CD4-positive, alpha-beta T cell treated with Interferon alpha-2 for 1 hour (primary cell): ENCODE results near the gene TP53.
A peak's percentile ranks its signal among the peaks of the same experiment; 100 is the strongest.

Source experiments
- DNase-seq, 2 donors: peaks; one replicate each; pipeline ENCODE4 v3.0.0-alpha.2; 2020 to 2022

TP53 gene

DNA sequence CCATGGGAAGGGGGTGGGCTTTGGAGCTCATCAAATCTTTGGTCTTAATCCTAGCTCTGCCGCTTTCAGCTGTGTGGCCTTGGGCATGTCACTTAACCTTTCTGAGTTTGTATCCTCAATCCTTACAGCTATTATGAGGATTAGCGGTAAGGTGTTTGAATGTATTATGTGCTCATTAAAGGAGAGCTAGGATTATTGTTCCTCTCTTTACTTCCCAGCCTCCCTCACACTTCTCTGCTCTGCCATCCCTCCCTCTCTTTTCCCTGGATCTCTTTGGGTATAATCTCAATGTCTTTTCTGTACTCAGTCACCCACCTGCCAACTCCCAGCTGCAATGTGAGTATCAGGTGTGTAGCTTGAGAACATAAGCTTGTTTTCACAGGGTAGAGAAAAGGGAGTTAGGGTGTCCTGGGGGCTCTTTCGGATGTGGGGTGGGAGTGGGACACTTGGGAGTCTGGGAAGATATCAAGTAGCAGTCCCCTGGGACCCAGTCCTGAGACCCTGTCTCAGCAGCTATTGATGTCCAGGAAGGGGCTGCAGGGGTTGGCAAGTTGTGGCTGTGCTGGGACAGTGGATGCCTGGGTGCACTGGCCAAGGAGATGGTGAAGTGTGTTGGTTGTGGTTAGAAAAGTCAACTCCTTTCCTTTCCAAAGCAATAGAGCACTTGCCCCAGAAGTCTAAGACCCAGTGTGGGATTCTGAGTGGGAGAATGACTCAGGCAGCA, 19.5 kb upstream of the TP53 start:
- DNase-seq = no peak

DNA sequence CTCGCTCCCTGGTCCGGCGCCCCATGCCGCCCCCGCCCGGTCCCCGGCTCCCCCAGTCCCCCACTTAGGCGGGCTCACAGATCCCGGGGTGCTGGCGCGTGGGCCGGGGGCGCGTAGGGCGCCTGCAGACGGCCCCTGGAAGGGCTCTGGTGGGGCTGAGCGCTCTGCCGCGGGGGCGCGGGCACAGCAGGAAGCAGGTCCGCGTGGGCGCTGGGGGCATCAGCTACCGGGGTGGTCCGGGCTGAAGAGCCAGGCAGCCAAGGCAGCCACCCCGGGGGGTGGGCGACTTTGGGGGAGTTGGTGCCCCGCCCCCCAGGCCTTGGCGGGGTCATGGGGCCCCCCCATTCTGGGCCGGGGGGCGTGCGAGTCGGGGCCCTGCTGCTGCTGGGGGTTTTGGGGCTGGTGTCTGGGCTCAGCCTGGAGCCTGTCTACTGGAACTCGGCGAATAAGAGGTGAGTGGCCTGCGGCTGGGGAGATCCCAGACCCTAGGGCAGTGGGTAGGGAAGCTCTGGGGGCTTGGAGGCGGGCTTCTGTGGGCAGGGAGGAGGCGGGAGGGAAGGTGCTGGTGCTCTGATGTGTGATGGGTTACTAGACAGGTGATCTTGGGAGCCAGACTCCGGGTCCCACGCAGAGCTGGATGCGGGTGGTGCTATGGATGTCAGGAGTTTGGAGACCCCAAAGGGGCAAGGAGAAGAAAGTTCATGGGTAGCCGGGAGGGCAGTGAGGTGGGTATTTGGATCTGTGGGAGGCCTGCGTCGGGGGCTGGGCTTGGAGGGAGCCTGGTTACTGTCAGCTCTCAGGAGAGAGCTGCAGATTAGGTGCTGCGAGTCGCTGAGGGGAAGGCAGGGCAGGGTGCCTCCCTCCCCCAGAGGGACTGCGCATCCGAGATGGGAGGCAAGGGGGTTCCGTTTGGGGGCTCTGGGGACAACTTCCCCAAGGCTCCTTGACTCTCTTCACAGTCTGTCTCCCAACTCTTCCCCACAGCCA, 18.3 kb upstream of the TP53 start:
- no peak for DNase-seq

DNA sequence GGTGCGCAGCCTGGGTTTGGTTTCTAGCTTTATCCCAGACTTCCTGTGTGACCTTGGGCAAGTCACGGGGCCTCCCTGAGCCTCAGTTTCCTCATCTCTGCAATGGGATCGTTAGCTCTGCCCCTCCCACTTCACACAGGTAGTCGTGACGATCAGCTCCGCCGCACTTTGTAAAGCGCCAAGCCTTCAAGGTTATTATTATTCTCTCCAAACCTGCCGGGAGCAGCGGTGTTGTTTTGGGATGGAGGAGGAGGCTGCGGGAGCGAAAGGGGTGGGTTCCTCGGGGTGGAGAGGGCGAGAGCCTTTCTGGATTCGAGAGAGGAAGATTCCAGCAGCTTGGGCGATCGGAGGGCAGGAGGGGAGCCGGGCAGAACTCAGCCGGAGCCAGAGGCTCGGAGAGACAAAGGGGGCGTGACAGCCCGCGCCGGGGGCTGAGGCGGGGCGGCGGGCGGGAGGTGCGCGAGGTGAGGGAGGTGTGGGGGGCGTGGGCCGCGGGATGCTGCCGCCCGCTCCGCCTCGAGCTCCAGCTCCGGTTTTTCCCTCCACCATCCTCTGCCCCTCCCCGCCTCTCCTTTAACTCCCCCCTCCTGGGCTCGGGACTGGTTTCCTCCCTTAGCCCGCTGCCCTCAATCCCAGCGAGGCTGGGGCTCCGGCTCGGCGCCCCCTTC, 17.4 kb upstream of the TP53 start, which contains the start of gene EFNB3:
EFNB3 (plus strand) TSS at position 602 of the 668 bp plus-strand sequence. CDS start 397 bp downstream, outside the sequence.
- no peak for DNase-seq

DNA sequence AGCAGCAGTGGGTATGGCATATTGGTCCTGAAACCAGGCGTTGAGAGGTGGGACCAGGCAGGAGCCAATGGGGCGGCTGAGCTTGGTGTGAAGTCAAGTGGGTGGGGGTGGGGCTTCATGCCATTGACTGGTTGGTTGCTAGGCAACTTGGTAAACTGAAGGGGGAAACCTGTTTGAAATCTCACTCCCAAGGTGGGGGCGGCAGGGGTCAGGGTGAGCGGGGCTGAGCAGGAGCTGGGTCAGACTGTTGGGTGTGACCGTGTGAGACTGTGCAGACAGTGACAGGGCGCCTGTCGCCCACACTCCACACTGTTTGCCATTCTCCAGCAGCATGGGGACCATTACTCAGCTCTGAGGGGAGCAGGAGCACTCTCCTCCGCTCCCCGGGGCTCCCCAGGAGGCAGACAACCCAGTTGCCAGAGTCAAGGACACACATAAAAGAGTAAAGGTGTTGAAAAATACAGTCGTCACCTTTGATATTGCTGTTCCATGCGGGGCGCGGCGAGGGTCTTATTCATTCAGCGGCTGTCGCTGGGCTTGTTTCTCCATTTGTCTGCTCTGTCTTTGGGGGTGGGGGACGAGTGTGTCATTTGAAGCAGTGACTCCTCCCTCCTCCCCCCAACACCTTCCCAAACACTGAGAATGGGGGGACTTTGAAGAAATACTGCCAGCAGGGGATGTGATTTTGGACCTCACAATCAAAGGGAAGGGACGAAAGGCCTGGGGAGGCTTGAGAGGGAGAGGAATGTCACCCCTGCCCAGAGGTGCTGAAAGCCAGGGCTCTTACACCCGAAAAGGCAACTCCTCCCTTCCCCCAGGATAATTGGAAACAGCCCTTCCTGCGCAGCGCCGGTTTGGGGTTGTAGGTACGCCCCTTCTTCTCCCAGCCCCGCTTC, 16.5 kb upstream of the TP53 start:
- peak in 1 of 2 donors; percentile 5 for DNase-seq

DNA sequence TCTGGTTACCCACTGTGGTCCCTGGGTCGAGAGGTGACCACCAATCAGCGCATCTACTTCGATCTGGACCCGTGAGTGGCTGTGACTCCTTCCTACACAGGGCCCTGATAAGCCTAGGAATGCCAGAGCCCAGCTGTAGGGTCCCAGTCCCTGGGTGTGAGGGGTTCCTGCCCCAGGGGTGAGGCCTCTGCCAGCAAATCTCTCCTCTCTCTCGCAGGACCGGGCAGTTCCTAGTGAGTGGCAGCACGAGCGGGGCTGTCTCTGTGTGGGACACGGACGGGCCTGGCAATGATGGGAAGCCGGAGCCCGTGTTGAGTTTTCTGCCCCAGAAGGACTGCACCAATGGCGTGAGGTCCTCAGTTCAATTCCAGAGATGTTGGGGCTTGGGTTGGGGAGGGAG, 15.5 kb upstream of the TP53 start:
- no peak for DNase-seq

DNA sequence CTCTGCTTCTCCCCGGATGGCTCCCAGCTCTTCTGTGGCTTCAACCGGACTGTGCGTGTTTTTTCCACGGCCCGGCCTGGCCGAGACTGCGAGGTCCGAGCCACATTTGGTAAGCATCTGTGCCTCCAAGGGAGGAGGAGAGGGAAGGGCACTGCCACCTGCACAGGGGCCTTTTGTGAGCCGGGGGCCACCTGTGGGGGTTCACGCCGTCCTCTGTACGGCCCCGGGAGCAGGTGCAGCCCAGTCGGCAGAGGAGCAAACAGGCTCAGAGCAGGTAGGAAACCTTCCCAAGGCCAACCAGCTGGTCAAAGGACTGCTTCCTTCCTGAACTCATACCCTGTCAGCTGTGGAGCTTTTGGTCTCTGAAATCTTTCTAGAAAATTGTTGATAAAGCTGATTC, 14.4 kb upstream of the TP53 start:
- no peak for DNase-seq

DNA sequence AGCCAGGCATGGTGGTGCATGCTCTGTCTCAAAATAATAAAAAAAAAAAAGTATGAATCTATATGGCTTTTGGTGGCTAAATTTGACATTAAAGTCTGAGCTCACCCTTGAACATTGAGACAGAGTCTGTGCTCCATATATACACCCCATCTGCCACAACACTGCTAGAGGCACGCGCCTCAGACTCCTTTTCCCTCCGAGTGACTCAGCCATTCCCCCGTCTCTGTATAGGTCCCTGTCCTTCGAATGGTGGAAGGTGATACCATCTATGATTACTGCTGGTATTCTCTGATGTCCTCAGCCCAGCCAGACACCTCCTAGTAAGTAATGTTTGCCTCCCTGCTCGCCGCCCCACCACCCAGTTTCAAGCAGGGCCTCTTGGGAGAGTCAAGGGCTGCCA, 13.2 kb upstream of the TP53 start:
- no peak for DNase-seq

DNA sequence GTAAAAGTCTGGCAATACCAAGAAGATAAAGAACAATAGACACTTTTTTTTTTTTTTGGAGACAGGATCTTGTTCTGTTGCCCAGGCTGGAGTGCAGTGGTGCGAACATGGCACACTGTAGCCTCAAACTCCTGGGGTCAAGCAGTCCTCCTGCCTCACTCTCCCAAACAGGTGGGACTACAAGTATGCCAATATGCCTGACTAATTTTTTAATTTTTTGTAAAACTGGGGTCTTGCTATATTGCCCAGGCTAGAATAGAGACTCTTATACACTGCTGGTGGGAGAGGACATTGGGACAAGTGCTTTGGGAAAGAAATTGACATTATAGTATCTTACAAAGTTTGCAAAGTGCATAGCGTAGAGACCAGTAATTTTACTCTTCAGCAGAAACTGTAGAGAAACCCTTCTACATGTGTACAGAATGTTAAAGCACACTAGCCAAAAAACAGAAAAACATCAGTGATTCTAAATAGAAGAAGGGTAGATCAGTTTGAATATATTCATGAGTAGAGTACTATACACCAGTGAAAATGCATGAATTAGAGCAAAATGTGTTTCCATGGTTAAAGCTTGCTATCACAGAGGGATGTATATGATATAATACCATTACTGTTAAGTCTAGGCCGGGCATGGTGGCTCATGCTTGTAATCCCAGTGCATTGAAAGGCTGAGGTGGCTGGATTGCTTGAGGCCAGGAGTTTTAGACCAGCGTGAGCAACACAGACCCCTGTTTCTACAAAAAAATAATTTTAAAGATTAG, 10.7 kb upstream of the TP53 start:
- DNase-seq = no peak

DNA sequence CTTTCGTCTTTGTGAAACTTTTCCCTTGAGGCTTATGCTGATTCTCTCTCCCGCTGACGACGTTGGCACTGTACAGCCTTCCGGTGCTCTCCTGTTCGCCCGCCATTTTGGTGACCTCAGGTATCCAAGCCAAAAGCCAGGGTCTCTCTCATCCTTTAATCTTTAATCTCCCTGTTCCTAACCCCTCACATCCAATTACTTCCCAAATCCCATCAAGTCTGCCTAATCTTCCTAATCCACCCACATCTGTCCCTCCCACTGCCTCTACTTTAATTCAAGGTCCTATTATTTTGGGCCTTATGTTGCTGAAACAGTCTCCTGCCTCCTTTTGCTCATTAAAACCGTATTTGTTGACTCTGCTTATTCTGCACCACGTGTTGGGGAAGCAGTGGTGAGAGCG, 8.3 kb upstream of the TP53 start:
- DNase-seq = no peak

DNA sequence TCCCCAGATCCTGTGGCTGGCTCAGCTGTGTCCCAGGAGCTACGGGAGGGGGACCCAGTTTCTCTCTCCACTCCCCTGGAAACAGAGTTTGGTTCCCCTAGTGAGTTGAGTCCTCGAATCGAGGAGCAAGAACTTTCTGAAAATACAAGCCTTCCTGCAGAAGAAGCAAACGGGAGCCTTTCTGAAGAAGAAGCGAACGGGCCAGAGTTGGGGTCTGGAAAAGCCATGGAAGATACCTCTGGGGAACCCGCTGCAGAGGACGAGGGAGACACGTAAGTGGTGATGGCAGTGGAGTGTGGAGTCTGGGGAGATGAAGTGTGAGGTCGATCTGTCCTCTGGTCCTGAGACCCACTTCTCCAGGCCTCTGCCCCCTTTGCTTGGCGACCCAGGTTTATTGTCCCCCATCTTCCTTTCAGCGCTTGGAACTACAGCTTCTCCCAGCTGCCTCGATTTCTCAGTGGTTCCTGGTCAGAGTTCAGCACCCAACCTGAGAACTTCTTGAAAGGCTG, 1.6 kb upstream of the TP53 start:
- no peak for DNase-seq

DNA sequence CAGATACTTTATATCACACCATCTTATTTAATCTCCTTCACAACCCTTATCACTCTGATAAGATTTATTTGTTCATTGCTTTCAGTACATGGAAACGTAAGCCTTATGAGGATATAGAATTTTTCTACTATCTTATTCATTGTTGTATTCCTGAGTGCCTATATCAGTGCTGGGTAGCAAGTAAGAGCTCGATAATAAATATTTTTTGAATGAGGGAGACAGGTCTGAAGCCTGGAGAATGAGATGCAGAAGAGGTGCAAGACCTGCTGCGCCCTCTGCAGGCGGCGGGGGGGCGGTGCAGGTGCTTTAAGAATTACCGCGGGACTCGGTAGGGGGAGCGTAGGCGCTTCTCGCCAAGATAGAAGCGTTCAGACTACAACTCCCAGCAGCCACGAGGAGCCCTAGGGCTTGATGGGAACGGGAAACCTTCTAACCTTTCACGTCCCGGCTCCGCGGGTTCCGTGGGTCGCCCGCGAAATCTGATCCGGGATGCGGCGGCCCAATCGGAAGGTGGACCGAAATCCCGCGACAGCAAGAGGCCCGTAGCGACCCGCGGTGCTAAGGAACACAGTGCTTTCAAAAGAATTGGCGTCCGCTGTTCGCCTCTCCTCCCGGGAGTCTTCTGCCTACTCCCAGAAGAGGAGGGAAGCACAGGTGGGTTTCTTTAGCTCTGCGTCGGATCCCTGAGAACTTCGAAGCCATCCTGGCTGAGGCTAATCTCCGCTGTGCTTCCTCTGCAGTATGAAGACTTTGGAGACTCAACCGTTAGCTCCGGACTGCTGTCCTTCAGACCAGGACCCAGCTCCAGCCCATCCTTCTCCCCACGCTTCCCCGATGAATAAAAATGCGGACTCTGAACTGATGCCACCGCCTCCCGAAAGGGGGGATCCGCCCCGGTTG, 868 bp upstream of the TP53 start, which contains the start of gene WRAP53:
WRAP53 (plus strand) TSS at position 570 of the 900 bp plus-strand sequence; CDS start at position 742, 172 bp downstream.
- DNase-seq = peak; percentile 96 to 98

DNA sequence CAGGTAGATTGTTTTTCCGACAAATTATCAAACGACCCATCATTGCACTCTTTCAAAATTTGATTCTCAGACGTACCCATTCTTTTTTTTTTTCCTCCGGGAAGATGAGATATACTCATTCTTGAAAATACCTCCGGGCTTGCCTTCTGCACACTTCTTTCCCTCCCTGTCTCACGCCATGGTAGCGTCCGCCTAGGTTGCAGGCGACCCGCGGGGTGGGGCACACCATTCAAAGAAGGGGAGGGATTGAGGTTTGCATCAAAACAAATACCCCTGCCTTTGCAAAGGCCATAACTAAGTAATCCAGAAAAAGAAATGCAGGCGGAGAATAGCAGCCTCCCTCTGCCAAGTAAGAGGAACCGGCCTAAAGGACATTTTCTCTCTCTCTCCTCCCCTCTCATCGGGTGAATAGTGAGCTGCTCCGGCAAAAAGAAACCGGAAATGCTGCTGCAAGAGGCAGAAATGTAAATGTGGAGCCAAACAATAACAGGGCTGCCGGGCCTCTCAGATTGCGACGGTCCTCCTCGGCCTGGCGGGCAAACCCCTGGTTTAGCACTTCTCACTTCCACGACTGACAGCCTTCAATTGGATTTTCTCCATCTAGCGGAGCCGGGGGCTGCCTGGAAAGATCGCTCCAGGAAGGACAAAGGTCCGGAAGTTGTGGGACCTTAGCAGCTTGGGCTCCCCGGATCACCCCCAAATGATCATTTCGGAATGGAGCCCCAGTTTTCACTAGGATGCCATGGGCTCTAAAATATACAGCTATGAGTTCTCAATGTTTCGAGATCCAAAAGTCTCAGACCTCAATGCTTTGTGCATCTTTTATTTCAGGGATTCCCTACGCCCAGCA, 843 bp downstream of the TP53 start:
- peak; percentile 71 to 85 for DNase-seq

DNA sequence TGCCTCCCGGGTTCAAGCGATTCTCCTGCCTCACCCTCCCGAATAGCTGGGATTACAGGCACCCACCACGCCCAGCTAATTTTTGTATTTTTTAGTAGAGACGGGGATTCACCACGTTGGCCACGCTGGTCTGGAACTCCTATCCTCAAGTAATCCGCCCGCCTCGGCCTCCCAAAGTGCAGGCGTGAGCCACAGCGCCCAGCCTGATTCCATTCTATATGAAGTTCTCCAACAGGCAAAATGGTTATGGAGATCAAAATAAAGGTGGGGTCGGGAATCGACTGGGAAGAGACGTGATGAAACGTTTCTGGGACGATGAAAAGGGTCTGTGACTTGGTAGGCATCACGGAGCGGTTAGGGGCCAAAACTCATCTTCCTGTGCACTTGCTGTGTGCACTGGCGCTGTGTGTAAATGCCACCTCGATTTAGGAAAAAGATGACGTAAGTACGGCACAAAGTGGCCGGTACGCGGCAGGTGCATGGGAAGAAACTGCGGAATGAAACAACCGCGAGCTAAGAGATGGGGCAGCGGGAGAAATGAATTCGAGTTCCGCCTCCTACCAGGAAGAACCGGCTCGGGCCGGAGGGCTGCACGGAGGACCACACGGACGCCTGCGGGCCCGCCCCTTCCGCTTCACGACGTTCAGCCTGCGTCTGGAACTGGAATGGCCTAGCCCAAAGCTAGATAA, 1.6 kb downstream of the TP53 start:
- DNase-seq = peak; percentile 90 to 92

DNA sequence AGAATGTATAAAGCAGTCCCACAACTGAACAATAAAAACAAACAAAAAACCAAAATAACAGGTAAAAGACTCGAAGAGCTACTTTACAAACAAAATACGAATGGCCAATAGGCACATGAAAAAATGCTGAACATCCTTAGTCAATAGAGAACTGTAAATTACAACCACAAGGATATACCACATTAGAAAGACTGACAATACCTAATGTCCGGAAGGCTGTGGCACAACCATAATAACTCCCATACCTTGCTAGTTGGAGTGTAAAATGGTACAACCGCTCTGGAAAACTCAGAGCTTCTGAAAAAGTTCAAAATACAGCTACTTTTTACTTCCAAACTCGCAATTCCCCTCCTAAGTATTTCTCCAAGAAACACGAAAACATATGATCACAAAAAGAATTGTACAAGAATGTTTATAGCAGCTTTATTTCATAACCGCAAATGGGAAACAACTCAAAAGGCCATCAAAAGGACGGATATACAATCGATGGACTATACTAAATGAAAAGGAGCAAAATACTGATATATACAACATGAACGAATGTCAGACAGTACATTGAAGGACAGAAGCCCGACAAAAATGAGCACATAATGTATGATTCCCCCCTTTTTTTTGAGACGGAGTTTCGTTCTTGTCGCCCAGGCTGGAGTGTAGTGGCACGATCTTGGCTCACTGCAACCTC, 2.3 kb downstream of the TP53 start:
- DNase-seq = peak in 1 of 2 donors; percentile 43

DNA sequence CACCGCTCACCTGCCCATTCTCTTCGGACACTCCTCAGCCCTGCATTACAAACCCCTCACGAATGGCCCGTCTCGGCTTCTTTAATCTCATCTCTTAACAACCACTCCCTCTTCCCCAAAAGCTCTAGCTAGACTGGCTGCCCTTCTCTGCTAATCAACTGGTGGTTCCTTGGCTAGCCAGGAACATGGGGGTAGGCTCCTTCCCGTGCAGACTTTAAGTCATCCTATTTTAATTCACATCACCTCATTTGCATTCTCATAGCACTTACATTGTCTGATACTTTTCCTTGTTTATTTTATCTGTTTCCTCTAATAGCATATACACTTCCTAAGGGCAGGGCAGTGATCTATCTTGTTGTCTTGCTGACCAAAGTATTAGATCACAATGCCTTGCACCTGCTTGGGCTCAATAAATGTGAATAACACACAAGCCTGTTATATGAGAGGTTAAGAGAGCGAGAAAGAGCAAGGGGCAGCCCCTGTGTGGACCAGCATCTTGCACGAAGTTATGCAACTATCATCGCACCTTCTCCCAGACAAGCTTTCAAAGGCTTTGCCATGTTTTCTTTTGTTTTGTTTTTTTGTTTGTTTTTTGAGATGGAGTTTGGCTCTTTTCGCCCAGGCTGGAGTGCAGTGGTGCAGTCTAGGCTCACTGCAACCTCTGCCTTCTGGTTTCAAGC, 9.8 kb downstream of the TP53 start:
- no peak for DNase-seq

DNA sequence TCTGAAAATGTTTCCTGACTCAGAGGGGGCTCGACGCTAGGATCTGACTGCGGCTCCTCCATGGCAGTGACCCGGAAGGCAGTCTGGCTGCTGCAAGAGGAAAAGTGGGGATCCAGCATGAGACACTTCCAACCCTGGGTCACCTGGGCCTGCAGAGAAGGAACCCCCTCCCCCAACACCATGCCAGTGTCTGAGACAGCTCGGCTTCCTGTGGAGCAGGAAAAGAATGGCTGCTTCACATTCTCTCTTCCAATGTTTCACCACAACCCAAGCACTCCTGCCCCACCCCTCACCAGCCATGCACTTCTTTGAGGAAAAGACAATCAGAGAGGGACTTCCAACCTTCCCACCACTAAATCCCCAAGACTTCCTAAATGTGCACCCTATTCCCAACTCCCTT, 10.8 kb downstream of the TP53 start:
- DNase-seq = no peak

DNA sequence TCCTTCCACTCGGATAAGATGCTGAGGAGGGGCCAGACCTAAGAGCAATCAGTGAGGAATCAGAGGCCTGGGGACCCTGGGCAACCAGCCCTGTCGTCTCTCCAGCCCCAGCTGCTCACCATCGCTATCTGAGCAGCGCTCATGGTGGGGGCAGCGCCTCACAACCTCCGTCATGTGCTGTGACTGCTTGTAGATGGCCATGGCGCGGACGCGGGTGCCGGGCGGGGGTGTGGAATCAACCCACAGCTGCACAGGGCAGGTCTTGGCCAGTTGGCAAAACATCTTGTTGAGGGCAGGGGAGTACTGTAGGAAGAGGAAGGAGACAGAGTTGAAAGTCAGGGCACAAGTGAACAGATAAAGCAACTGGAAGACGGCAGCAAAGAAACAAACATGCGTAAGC, 12.4 kb downstream of the TP53 start:
- DNase-seq = no peak
